Lower leg skin (tissue), 3 donors: ENCODE results near the gene PPARA.

Source experiments
- POLR2A ChIP-seq, 2 donors: fragments of 450-650 bp; IDR thresholded peaks; one replicate each; pipeline ENCODE4 v1.6.1; 2016 to 2017; ENCODE audit warnings: antibody characterized with exemption in 2 of 2, mild to moderate bottlenecking in 1 of 2, moderate library complexity in 1 of 2
- TF ChIP-seq, protein P1 (sequence below), 3 donors: fragments of 450-650 bp; IDR thresholded peaks; one replicate each; pipeline ENCODE4 v1.5.1; 2016; ENCODE audit warnings: antibody characterized with exemption in 3 of 3, mild to moderate bottlenecking in 3 of 3, moderate library complexity in 2 of 3

DNA sequence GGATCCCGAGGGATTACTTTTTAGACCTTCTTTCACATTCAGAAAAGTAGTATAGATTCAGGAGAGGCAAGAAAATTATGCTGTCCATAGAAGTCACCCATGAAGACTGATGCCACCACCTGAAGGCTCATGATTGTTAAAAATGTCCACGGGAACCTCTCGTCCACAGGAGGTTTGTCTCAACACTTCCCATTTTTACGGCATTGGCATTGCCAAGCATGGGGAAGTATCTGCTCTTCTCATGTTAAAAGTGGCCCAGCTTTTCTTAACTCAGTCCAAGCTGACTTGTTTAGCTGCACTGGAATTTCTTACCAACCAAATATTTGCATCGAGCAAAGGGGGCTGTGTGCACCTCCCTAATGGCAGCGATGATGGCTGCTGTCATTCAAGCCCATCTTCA lies 90.2 kb downstream of the PPARA start:
- TF ChIP-seq, protein P1, sequence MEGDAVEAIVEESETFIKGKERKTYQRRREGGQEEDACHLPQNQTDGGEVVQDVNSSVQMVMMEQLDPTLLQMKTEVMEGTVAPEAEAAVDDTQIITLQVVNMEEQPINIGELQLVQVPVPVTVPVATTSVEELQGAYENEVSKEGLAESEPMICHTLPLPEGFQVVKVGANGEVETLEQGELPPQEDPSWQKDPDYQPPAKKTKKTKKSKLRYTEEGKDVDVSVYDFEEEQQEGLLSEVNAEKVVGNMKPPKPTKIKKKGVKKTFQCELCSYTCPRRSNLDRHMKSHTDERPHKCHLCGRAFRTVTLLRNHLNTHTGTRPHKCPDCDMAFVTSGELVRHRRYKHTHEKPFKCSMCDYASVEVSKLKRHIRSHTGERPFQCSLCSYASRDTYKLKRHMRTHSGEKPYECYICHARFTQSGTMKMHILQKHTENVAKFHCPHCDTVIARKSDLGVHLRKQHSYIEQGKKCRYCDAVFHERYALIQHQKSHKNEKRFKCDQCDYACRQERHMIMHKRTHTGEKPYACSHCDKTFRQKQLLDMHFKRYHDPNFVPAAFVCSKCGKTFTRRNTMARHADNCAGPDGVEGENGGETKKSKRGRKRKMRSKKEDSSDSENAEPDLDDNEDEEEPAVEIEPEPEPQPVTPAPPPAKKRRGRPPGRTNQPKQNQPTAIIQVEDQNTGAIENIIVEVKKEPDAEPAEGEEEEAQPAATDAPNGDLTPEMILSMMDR (IDR thresholded peaks at IDR 0.05): no peak
- no peak for TF ChIP-seq POLR2A (IDR thresholded peaks at IDR 0.05)
